Stimulated activated CD4-positive, alpha-beta T cell treated with anti-CD3 and anti-CD28 coated beads, Interleukin-4, amount 100 ng/mL, for 24 hours (primary cell): Measurements from ENCODE around the gene KIF19.
A peak's percentile ranks its signal among the peaks of the same experiment; 100 is the strongest.

ENCODE experiments used
- DNase-seq: peaks from one replicate; pipeline ENCODE4 v3.0.0-alpha.2; 2020

The KIF19 gene

GRCh38 chr17:74362810-74363498 lies 36.9 kb downstream of the KIF19 start:
- DNase-seq, result no peak

- no peak for DNase-seq
Measured at GRCh38 chr17:74367206-74367605, 41.2 kb downstream of the KIF19 start, which contains the start of gene GPR142. GPR142 (plus strand) TSS chr17:74367506; CDS start chr17:74369541, 2,035 bp downstream.

DNA sequence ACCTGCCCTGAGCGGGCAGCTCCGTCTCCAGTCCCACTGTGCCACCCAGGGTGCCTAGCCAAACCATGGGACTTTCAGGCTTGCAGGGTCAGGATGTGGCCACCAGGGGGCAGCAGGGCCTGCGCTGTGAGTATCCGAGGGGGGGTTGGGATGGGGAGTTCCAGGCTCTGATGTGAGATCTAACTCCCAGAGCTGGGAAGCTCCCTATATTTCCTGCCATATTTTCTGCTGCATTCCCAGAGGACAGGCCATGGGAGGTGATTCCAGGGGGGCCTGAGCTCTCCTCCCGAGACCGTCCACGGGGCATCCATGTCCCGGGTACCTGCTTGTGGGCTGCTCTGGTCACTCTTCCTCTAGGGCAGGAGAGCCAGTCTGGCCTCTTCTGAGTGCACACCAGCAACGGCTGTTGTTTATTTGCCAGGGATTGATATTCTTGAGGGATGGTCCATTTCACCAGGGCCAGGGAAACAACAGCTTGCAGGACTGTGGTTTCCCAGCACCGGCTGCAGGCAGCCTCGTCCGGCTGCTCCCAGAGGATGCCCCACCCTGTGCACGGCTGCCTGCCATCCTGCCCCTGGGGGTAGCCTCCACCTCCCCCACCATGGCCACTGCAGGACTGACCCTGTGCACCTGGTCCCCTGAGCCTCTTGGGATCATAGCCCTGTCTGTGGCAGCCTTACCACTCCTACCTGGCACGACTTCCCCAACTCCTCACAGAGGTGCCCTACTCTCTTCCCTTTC lies 42.5 kb downstream of the KIF19 start:
- DNase-seq, result peak; percentile 80

DNA sequence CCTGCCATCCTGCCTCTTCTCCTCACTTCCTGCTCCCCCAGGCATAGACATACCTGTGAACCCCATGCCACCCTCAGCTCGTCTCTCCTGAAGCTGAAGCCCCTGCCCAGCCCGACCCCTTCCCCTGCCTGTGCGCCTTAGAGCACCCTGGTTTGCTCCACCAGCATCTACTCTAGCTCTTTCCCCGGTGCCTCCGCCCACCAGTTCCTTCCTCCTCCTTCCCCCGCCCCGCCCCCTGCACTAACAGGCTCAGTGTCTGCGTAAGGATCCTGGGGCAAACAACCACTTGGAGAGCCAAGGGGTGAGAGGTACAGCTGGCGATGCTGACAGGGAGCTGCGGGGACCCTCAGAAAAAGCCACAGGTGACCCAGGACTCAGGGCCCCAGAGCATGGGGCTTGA lies 43.2 kb downstream of the KIF19 start:
- DNase-seq, result peak; percentile 61

DNA sequence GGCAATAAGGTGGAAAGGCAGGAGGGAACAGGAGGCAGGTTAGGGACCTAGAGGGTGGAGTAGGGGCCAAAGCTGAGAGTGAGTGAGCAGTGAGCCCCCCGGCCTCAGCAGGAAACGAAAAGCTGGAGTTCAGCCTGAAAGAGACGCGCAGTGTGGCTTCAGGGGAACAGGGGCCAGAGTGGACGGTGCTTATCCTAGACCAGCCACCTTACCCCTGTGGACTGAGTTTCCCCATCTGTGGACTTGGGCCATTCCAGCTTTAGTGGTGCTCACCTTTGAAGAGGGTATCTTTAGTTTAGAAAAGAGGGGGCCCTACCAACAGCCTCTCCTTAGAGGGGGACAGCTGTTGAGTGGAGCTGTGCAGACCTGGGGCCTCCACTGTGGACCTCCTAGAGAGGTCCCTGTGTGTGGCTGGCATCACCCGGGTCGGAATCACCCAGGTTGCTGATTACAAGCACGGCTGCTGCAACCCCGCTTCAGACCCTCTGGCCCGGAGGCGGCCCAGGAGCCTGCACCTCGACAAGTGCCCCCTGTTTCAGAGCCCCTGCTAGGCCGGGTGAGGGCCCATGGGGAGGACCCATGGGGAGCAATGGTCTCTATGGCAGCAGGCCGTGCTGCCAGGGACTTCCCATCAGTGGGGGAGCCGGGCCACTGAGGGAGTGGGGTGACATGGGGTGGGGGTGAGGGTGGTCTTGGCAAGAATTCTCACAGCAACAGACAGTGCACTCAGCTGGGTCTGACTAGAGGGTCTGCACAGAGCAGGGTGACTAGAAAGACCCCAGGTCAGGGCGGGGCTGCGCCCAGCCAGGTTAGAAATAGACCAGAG lies 43.9 kb downstream of the KIF19 start:
- DNase-seq, result no peak

DNA sequence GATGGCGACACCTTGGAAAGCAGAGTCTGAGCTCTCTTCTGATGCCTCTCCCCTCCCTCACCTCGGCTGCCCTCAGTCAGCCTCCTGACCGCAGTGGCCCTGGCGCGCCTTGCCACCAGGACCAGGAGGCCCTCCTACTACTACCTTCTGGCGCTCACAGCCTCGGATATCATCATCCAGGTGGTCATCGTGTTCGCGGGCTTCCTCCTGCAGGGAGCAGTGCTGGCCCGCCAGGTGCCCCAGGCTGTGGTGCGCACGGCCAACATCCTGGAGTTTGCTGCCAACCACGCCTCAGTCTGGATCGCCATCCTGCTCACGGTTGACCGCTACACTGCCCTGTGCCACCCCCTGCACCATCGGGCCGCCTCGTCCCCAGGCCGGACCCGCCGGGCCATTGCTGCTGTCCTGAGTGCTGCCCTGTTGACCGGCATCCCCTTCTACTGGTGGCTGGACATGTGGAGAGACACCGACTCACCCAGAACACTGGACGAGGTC lies 45.7 kb downstream of the KIF19 start:
- no peak for DNase-seq

GRCh38 chr17:74372426-74372825 lies 46.4 kb downstream of the KIF19 start:
- DNase-seq, result no peak

DNA sequence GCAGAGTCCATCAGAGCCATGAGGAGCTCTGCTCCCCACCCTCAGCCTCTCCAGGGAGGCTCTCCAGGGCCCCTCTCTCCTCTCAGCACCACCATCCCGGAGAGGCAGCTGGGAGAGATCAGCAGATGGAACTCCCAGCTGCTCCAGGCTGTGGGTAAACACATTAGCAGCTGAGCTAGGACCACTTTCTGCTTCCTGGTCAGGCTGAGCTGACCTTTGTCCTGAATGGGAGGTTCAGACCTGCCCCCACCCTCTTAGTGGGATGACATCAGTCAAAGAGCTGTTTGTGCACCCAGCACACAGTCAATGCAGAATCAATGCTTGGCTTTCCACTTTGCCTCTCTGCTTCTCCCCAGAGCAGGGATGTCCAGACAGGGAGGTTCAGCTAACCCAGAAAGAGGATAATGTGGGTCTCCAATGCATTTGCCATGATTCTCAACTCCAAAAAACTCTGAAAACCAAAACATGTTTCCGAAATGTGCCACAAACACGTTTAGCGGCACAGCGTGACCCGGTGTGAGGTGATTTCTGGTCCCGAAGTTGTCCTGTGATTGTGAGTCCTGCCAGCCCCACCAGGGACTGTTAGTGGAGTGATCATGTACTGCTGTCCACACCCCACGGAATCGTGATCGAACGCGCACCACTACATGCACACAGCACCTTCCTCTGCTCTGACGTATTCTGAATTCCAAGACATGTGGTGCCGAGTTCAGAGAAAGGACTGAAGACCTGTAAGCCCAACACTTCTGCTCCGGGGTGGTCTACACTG lies 48.0 kb downstream of the KIF19 start:
- DNase-seq, result no peak

DNA sequence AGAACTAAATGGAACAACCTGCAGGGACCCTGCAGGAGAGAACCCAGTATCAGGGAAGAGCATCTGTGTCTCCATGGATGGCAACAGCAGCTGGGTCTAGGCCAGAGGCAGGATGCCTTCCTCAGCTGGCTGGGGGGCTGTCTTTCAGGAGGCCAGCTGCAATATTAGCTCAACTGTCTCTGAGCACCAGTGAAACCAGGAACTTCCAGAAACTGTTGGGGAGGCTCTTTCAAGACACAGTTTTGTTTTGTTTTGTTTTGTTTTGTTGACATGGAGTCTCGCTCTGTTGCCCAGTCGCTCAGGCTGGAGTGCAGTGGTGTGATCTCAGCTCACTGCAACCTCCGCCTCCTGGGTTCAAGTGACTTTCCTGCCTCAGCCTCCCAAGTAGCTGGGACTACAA lies 48.8 kb downstream of the KIF19 start:
- no peak for DNase-seq

DNA sequence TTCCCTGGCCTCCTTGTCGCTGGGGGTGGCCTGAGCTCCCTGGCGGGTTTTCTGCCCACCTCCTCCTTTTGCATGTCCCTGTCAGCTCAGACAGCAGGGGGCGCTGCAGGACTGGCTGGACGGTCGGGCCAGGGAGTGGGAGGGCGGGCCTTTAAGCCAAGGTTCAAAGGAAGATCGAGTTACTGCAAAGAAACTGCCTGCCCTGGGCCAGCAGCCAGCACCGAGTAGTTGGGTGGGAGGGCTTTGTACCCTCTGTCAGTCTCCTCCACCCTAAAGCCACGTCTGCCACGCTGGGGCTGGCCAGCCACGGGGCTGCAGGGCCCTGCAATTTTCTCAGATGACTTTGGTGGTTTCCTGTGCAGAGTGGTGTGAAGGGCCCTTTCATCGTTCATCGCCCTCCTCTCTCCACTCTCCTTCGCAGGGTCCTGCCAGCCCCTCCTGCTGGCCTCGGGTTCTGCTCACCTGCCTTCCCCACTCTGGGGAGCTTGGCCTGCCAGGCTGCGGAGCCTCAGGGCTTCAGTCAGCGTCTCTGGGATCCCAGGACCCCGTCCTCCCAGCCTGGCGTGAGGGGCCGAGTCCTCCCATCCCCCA lies 53.6 kb downstream of the KIF19 start:
- DNase-seq, result peak; percentile 93

DNA sequence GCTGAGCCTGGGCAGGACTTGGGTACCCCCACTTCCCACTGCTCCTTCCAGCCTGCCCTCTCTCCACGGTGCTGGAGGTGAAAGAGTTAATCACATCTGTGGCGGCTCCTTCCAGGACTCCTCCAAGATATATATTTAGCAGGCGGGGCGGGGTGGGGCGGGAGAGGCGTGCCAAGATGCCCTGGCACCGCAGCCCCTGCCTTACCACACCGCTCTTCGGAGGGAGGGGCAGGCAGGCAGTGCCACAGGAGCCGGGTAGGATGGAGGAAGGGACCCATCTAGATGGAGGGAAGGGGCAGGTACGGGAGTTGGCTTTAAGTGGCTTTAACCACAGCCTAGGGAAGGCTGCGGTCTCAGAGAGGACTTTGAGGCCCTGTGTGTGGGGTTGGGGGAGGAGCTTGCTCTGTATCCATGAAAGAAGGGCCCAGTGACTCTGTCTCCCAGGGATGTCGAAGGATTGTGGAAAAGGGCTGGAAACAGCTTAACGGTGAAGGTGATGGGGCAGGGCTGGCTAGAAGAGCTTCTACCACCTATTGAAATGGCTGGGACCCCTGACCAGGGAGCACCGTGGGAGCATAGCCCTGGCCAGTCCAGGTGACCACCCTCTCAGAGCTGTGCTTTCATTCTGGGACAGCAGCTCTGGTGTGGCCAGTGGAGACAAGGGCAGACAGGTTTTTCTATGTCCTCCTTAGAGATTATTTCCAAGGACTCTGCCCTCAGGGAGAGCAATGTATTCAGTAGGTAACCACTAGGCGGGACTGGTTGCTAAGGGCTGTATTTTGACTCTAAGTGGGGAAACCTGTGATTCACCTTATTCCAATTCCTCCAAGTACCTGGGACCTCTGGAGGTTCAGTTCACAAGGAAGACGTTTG lies 54.3 kb downstream of the KIF19 start:
- no peak for DNase-seq

DNA sequence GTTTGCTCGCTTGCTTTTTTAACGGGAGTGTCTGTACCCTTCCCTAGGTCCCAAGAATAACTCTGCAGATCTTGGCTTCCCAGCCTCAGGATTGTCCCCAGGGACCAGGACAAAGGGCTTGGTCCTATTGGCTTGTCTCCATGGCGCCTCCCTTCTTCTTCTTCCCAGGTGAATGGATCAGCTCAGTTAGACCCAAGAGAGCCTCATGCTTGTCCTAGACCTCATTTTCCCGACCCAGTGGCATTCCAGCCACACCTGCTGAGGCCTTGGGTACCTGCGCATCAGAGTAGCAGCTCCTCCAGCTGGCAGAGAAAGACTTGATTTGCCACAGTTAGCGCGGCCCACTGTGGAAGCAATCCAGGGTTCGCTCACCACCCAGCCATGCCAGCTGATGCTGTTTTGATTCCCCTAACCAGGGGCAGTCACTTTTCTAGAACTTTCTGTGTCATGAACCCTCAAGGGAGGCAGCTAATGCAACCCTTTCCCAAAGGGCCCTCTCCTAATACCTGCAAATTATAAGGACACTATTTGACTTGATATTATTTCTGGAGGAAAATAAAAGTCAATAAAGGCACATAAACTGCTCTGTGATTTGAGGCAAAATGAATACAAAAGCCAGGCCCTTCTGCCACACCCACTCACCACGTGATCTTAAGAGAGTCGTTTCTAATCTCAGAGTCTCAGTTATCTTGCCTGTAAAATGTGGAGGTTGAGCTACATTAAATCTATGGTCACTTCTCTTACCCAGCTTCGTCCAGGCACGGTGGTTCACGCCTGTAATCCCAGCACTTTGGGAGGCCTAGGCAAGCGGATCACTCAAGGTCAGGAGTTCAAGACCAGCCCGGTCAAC lies 55.2 kb downstream of the KIF19 start:
- no peak for DNase-seq

DNA sequence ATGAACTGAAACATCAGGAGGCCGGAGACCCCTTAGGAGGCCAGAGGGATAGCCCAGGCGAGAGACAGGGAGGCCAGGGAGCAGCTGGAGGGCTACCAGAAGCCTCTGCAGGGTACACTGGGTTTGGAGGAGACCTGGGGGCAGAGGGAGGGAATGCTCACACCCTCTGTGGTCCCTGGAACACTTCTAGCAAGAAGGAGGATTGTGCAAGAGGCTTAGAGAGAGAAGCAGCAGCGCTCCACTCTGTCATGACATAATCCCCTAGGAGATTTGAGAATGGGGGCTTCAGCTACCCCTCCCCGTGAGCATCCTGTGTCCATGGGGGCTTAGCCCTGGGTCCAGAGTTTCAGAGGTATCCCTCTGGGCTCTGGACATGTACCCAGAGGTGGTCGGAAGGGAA lies 57.1 kb downstream of the KIF19 start:
- DNase-seq, result no peak

DNA sequence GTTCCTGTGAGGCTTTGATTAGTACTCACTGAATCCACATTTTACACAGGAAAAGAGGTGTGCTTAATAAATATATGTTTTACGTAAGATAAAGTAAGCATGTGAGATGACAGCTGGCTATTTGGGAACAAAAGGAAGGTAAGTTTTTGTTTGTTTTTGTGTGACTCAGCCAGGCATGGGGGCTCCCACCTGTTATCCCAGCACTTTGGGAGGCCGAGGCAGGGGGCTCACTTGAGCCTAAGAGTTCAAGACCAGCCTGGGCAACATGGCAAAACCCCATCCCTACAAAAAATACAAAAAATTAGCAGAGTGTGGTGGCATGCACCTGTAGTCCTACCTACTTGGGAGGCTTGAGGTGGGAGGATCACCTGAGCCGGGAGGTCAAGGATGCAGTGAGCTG lies 59.2 kb downstream of the KIF19 start:
- DNase-seq, result no peak

DNA sequence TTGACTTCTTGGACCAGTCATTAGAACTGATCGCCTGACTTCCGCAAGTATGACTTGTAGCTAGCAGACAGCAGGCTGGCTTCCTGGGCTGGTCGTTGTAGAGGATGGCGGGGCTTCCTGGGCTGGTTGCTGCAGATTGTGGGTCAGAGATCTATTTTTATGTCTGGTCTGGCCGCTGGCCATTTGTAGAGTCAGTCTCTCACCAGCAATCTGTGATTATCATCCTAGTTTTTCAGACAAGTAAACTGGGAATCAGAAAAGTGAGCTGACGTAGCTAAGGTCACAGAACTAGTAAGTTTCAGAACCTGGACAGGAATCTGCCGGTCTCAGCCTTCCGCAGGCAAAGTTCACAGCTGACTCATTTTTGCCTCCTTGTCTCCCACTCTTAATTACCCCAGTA lies 60.4 kb downstream of the KIF19 start:
- no peak for DNase-seq

- no peak for DNase-seq
Measured at GRCh38 chr17:74387365-74388218, 61.6 kb downstream of the KIF19 start.

DNA sequence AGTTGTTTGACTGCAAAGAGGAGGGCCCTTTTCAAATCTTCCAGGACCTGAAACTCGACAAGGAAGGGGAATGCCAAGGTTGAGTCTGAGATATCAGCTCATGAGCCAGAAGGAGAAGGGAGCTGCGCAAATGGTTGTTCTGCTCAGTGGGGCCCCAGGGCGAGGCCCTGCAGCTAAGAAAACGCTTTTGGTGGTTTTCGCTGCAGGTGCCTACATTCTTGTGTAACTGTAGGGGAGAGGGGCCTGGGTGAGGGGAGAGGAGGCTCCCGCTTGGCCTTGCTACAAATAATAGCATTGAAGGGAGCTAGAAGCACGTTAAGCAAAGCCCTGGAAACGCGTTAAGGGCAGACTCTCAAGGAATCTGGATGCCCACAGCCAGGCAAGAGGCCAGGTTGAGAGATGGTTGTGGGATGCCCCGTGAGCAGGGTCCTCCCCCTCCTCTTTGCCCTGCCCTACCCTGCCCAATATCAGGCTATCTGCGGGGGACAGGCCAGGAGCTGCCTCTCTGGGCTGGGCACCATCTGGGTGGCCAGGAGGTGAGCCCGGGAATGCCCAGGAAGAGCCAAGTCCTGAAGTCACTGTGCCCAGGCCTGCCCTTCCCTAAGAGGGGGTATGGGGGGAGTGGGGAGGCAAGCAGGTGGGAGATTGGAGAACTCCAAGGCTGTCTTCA lies 63.2 kb downstream of the KIF19 start:
- no peak for DNase-seq

- DNase-seq, result no peak
Measured at GRCh38 chr17:74389937-74390679, 64.1 kb downstream of the KIF19 start.
